HG02938 (cell line): ENCODE measurements around the gene PCLO.
"Not testable (repeated sequence)": the region's sequence is repeated elsewhere in the genome, so short reads cannot be mapped to it uniquely, and the experiment has no call there.

Experiments used
- ATAC-seq: cut with Tn5 transposase; IDR thresholded peaks from one replicate; pipeline ENCODE4 v1.9.1; 2021; ENCODE audit warnings: mild to moderate bottlenecking, moderate library complexity; ENCODE audit not compliant: unreplicated experiment

PCLO gene

GRCh38 chr7:82742163-82742562, 420.5 kb downstream of the PCLO start:
- no peak for ATAC-seq

GRCh38 chr7:82741493-82741892, 421.2 kb downstream of the PCLO start:
- ATAC-seq: no peak

GRCh38 chr7:82740246-82740848, 422.3 kb downstream of the PCLO start:
- ATAC-seq: no peak

- ATAC-seq: no peak
Observed at GRCh38 chr7:82736633-82737032, 426.1 kb downstream of the PCLO start.

GRCh38 chr7:82732677-82733076, 430.0 kb downstream of the PCLO start:
- ATAC-seq: no peak

- no peak for ATAC-seq
Observed at GRCh38 chr7:82729172-82730030, 433.3 kb downstream of the PCLO start.

GRCh38 chr7:82726038-82726800, 436.5 kb downstream of the PCLO start:
- no peak for ATAC-seq

- ATAC-seq: no peak
Observed at GRCh38 chr7:82723411-82723810, 439.3 kb downstream of the PCLO start.

GRCh38 chr7:82722946-82723345, 439.7 kb downstream of the PCLO start:
- no peak for ATAC-seq

GRCh38 chr7:82715344-82715743, 447.3 kb downstream of the PCLO start:
- peak; percentile 60 for ATAC-seq

GRCh38 chr7:82714883-82715282, 447.8 kb downstream of the PCLO start:
- ATAC-seq: no peak

GRCh38 chr7:82713506-82713905, 449.2 kb downstream of the PCLO start:
- no peak for ATAC-seq

- ATAC-seq: not testable (repeated sequence)
Observed at GRCh38 chr7:82706344-82706743, 456.3 kb downstream of the PCLO start.

GRCh38 chr7:82705517-82706260, 457.0 kb downstream of the PCLO start:
- ATAC-seq: no peak

- no peak for ATAC-seq
Observed at GRCh38 chr7:82704121-82704520, 458.6 kb downstream of the PCLO start.
